ENCODE measurements around the gene TAP2.
A peak's percentile ranks its signal among the peaks of the same experiment; 100 is the strongest.
"Not testable (repeated sequence)": the region's sequence is repeated elsewhere in the genome, so short reads cannot be mapped to it uniquely, and the experiment has no call there.

Gene TAP2

GRCh38 chr6:32835167-32835893 is 3.2 kb downstream of the TAP2 start:
- DNase-seq (ENCODE audit: low spot score): no peak

- DNase-seq (ENCODE audit: low spot score): no peak
Measured at GRCh38 chr6:32833664-32834063, 4.9 kb downstream of the TAP2 start.

GRCh38 chr6:32832535-32832934 is 6.0 kb downstream of the TAP2 start:
- DNase-seq (ENCODE audit: low spot score): no peak

GRCh38 chr6:32830936-32831335 is 7.6 kb downstream of the TAP2 start:
- DNase-seq (ENCODE audit: low spot score): no peak

GRCh38 chr6:32830017-32830416 is 8.5 kb downstream of the TAP2 start:
- DNase-seq (ENCODE audit: low spot score): no peak

- no peak for DNase-seq (ENCODE audit: low spot score)
Measured at GRCh38 chr6:32829495-32829894, 9.0 kb downstream of the TAP2 start.

- no peak for DNase-seq (ENCODE audit: low spot score)
Measured at GRCh38 chr6:32827025-32827424, 11.5 kb downstream of the TAP2 start.

GRCh38 chr6:32825966-32826365 is 12.6 kb downstream of the TAP2 start:
- DNase-seq (ENCODE audit: low spot score): peak; percentile 33

- no peak for DNase-seq (ENCODE audit: low spot score)
Measured at GRCh38 chr6:32819729-32820128, 18.8 kb downstream of the TAP2 start.

- no peak for DNase-seq (ENCODE audit: low spot score)
Measured at GRCh38 chr6:32818867-32819266, 19.7 kb downstream of the TAP2 start.

GRCh38 chr6:32816746-32817204 is 21.8 kb downstream of the TAP2 start, which contains the start of gene HLA-DOB:
Gene HLA-DOB (minus strand): TSS chr6:32817002. CDS start chr6:32816951, 51 bp downstream.
- peak; percentile 22 for DNase-seq (ENCODE audit: low spot score)

GRCh38 chr6:32815996-32816395 is 22.5 kb downstream of the TAP2 start:
- no peak for DNase-seq (ENCODE audit: low spot score)

GRCh38 chr6:32815115-32815514 is 23.4 kb downstream of the TAP2 start:
- no peak for DNase-seq (ENCODE audit: low spot score)

GRCh38 chr6:32814145-32814544 is 24.4 kb downstream of the TAP2 start:
- no peak for DNase-seq (ENCODE audit: low spot score)

- DNase-seq (ENCODE audit: low spot score): no peak
Measured at GRCh38 chr6:32809171-32809570, 29.4 kb downstream of the TAP2 start.

GRCh38 chr6:32807020-32807580 is 31.4 kb downstream of the TAP2 start:
- no peak for DNase-seq (ENCODE audit: low spot score)

GRCh38 chr6:32805404-32805803 is 33.1 kb downstream of the TAP2 start:
- DNase-seq (ENCODE audit: low spot score): not testable (repeated sequence)

GRCh38 chr6:32803416-32803815 is 35.1 kb downstream of the TAP2 start:
- DNase-seq (ENCODE audit: low spot score): no peak

GRCh38 chr6:32799740-32800139 is 38.8 kb downstream of the TAP2 start:
- DNase-seq (ENCODE audit: low spot score): no peak

GRCh38 chr6:32799168-32799567 is 39.4 kb downstream of the TAP2 start:
- DNase-seq (ENCODE audit: low spot score): no peak

- DNase-seq (ENCODE audit: low spot score): peak; percentile 74
Measured at GRCh38 chr6:32796848-32797776, 41.4 kb downstream of the TAP2 start.

GRCh38 chr6:32794510-32794909 is 44.0 kb downstream of the TAP2 start:
- peak; percentile 17 for DNase-seq (ENCODE audit: low spot score)
